ENCODE data around the gene HAPLN2.

GRCh38 chr1:156600733-156601121, 18.5 kb upstream of the HAPLN2 start:
- no peak for TF ChIP-seq ZNF830 (tag by site-specific recombination; IDR thresholded peaks at IDR 0.05; ENCODE audit: low read depth)
- TF ChIP-seq CTCF (tag by site-specific recombination; IDR thresholded peaks at IDR 0.05): no peak
- TF ChIP-seq MEIS1 (CRISPR knock-in tag; IDR thresholded peaks at IDR 0.05; ENCODE audit: borderline replicate concordance): no peak
- TF ChIP-seq TRIM28 (IDR thresholded peaks at IDR 0.05; ENCODE audit: borderline replicate concordance, low read length): no peak
- no peak for TF ChIP-seq ZNF416 (tag by site-specific recombination; IDR thresholded peaks at IDR 0.05)
- TF ChIP-seq ZSCAN16 (tag by site-specific recombination; IDR thresholded peaks at IDR 0.05): no peak
- no peak for TF ChIP-seq ZFP37 (tag by site-specific recombination; IDR thresholded peaks at IDR 0.05)
- no peak for TF ChIP-seq ZNF350 (tag by site-specific recombination; IDR thresholded peaks at IDR 0.05)
